HG03460 (cell line): ENCODE data around the gene RHOD.

ENCODE experiments used
- ATAC-seq: cut with Tn5 transposase; IDR thresholded peaks from one replicate; pipeline ENCODE4 v1.9.1; 2021; ENCODE audit not compliant: unreplicated experiment

RHOD gene

DNA sequence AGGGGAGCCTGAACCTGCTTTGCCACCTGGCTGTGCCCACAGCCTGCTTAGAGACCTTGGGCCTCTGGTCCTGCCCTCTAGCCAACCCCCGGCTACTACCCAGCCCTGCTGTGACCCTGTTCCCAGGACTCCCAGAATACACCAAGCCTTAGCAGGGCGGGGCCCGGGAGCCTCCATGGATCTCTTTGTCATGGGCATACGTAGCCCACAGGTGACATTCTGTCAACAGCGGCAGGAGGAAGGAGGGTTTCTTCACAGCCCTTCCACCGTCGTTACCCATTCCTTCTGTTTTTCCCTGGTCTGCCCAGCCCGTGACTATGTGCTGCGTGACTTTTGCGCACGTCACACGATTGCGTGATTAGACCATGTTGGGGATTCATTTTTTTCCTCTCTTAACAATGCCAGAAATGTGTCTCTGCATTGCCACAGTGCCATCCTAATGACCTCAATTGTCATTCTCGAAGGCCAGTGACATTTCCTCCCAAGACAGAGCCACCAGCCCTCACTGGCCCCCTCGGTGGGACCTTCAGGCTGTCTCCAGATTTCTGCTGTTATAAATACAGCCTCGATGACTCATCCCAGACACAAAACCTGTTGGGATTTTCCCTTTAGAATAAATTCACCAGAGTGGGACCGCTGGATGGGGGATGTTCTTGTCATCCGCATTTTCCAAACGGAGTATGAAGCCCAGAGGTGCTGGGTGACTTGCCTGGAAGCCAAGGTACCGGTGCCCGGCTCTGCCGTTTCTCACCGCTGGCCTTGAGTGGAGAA is 24.7 kb upstream of the RHOD start:
- no peak for ATAC-seq

GRCh38 chr11:67032830-67033551 is 23.7 kb upstream of the RHOD start:
- no peak for ATAC-seq

- no peak for ATAC-seq
Observed at GRCh38 chr11:67033661-67034166, 22.9 kb upstream of the RHOD start.

GRCh38 chr11:67034350-67034749 is 22.3 kb upstream of the RHOD start:
- no peak for ATAC-seq

- ATAC-seq: no peak
Observed at GRCh38 chr11:67040147-67040546, 16.5 kb upstream of the RHOD start.

- no peak for ATAC-seq
Observed at GRCh38 chr11:67041602-67042001, 15.0 kb upstream of the RHOD start.

- ATAC-seq: no peak
Observed at GRCh38 chr11:67043572-67044349, 12.9 kb upstream of the RHOD start.

DNA sequence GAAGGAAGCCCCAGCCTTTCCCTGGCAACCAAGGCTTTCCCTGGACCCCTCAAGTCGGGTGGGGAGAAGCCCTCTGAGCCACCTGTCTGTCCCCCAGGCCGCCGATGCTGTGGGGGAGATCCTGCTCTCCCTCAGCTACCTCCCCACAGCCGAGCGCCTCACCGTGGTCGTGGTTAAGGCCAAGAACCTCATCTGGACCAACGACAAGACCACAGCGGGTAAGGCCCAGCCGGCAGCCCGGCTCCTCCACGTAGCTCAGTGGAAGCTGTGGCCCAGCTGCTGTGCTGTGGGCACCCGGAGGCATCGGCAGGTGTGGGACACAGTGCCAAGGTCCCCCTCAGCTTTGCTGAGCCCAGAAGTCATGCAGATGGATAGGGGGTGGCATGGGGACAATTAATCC is 12.2 kb upstream of the RHOD start:
- ATAC-seq: no peak

GRCh38 chr11:67045314-67045713 is 11.3 kb upstream of the RHOD start:
- no peak for ATAC-seq

DNA sequence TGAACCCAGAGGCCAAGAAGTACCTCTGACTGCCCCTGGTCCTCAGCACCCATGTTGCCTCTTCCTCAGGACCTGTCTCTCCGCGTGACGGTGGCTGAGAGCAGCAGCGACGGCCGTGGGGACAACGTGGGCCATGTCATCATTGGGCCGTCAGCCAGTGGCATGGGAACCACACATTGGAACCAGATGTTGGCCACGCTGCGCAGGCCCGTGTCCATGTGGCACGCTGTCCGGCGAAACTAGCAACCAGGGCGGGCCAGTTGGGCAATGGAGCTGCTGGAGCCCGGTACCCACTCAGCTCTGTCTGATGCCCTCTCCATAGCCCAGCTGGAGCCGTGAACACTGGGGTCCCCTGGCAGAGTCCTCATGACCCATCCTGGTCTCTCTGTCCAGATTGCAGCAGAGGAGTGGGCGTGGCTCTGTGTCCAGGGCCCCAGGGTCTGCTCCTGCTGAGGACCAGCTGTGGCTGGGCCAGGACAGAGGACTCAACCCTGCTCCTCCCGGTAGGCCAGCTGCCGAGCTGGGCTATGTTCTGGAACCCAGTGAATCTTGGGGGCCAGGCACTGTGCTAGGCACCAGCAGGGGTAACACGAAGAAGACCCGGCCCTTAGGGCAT is 8.0 kb upstream of the RHOD start:
- no peak for ATAC-seq

DNA sequence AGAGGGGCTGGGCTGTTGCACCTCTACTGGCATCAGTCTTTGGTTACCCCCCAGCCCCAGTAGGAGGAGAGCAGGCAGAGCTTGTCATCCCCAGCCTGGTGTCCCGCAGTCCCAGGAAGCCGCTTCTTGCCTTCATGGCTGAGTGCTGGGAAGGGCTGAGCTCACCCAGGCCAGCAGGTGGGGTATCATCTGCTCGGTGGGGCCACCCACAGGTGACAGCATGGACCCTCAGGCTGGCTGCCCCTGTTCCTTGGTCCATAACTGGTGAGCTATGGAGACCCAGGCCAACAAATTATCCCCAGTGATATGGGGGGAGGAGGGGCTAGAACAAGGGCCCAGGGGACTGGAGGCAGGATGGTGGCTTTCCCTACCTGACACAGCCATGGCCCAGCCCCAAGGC is 6.5 kb upstream of the RHOD start:
- ATAC-seq: no peak

- ATAC-seq: no peak
Observed at GRCh38 chr11:67051180-67051893, 5.3 kb upstream of the RHOD start.

- no peak for ATAC-seq
Observed at GRCh38 chr11:67051945-67052488, 4.6 kb upstream of the RHOD start.

DNA sequence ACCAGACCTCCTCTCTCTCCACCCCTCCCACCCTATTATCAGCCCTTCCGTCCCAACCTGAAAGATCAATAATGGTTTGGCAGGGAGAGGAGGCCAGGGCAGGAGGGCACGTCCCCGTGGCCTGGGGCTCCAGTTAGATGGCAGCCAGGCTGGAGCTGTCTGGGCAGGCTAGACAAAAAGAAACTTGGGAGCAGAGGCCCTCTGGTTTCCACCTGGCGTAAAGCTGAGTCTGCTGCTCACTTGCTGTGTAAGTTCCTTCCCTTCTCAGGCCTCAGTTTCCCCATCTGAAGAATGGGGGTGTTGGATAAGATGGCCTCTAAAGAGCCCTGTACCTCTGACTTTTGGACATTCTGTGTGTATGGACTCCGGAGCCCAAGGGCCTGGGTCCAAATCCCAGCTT is 3.8 kb upstream of the RHOD start:
- no peak for ATAC-seq

DNA sequence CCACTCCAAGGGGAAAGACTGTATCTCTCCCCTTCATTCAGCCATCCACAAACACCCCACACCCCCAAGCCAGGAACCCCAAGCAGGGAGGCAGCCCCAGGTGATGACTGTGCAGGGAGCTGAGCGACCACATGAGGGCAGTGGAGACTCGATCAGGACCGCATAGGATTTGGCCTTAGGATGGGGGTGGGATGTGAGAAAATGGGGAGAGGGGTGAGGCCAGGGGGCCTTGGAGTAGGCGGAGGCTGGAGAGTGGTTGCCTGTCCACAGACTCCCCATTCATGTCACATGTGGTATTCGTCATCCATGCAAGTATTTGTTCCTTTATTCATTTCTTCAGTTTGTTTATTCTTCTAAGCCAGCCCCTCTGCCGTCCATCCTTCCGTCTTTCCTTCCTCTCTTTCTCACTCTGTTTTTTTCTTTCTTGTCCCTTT is 2.7 kb upstream of the RHOD start:
- no peak for ATAC-seq

DNA sequence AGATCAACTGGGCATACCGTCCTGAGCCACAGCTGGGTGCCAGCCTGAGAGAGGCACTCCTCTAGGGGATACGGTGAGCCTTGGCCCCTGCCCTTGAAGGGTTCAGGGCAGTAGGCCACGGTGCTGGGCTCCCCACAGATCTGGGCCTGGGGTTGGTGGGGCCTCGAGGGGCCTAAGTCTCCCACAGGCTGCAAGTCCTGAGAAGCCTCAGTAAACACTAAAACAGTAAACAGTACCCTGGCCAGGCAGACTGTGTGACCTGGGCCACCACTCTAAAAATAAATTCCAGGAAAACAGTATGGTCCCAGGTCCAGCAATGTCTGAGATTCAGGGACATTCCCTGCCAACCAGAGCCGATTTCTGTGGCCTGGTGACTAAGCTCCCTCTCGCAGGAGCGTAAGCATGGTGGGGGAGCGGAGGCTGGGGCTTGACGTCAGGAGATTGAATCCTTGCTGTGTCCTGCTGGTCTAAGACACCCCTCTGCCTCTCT is 2.3 kb upstream of the RHOD start:
- ATAC-seq: no peak

GRCh38 chr11:67054836-67055523 is 1.7 kb upstream of the RHOD start:
- ATAC-seq: no peak

GRCh38 chr11:67055812-67056211 is 835 bp upstream of the RHOD start:
- ATAC-seq: no peak

- no peak for ATAC-seq
Observed at GRCh38 chr11:67057205-67057672, 592 bp downstream of the RHOD start.
